Epithelial cell of esophagus (primary cell): ENCODE results near the gene HES6.

ENCODE experiments used
- DNase-seq: peaks from one replicate; pipeline ENCODE4 v3.0.0; 2010; ENCODE audit warnings: low read depth
- H3K4me3 ChIP-seq: 2 replicates; pipeline ENCODE4 v1.5.1; 2011; ENCODE audit warnings: mild to moderate bottlenecking, low read length, control low read depth
- CTCF ChIP-seq: IDR thresholded peaks from 2 replicates; pipeline ENCODE4 v1.5.1; 2011; ENCODE audit warnings: low read depth, mild to moderate bottlenecking, low read length, control low read depth, inconsistent platforms; ENCODE audit not compliant: insufficient read depth; ENCODE audit errors: missing control alignments

Gene HES6

GRCh38 chr2:238263204-238264071, 23.6 kb upstream of the HES6 start:
- DNase-seq: peak; percentile 84
- no peak overlapping the region for H3K4me3 ChIP-seq
- peak; percentile 81 for TF ChIP-seq CTCF

DNA sequence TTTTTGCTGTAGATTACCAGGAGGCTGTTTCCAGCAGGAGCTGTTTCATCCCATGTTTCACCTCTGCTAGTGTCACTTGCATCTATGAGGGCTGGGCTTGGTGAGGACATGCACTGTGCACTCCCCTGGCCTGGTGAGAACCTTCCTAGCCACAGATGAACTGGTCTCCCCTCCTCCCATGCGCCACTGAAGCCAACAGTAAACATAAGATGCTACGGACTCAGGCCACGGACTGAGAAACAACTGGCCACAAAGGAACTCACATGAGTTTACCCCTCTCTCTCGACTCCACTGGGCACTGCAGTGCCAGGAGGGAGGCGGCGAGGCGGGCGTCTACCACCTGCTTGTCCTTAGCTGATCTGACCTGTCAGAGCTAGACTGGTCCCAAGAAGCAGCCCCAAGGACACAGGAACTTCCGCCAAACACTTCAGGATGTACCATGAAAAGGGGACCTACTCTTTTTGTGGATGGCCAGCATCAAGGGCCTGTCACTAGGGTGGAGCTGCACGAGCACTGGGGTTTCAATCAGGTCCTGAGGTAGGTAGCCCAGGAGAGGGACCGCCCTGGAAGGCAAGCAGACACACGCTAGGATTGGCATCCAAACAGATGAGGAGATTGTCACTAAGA, 22.8 kb upstream of the HES6 start:
- no peak overlapping the region for H3K4me3 ChIP-seq
- TF ChIP-seq CTCF: no peak
- no peak for DNase-seq

GRCh38 chr2:238261718-238262375, 22.0 kb upstream of the HES6 start:
- DNase-seq: no peak
- no peak for TF ChIP-seq CTCF
- no peak overlapping the region for H3K4me3 ChIP-seq

GRCh38 chr2:238260883-238261282, 21.0 kb upstream of the HES6 start:
- TF ChIP-seq CTCF: no peak
- H3K4me3 ChIP-seq: no peak overlapping the region
- no peak for DNase-seq

DNA sequence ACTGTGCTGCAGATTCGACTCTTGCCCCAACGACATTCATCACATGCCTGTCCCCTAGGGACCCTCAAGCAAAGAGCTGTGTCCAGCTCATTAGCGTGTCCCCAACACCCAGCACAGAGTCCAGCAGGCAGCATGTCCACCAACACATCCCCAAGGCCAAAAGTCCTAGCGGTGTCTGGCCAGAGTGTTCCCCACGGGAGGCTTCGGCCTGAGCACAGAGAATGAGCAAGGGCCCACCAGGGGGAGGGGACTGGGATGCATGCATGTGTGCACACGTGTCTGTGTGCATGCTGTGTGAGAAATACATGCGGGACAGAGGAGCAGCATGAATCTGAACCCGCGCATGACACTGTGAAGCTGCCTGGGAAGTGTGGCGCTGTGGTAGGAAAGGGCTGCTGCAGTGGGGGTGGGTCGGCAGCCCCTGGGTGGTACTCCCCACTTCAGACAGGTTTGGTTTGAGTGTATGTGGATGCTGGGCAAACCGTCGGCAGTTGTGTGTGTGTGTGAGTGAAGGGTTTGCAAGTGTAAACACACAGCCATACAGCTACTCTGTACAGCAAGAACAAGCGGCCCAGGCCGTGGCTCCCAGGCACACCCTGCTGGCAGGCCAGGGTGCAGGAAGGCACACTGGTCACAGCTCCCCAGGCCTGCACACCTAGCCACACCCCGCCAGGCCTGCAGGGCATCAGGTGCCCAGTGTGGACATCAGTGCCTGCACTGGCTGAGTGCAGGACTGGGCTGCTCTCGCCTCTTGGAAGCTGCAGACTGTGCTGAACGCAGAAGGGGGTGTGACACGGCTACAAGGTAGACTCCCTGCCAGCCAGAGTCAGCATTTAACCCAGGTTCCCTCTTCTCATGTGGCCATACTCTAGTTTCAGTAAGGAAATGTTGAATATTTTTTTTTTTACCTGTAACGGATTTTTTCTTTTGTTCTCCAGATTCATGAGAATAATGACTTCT, 19.5 kb upstream of the HES6 start:
- no peak for DNase-seq
- peak; percentile 21 for TF ChIP-seq CTCF
- H3K4me3 ChIP-seq: no peak overlapping the region

DNA sequence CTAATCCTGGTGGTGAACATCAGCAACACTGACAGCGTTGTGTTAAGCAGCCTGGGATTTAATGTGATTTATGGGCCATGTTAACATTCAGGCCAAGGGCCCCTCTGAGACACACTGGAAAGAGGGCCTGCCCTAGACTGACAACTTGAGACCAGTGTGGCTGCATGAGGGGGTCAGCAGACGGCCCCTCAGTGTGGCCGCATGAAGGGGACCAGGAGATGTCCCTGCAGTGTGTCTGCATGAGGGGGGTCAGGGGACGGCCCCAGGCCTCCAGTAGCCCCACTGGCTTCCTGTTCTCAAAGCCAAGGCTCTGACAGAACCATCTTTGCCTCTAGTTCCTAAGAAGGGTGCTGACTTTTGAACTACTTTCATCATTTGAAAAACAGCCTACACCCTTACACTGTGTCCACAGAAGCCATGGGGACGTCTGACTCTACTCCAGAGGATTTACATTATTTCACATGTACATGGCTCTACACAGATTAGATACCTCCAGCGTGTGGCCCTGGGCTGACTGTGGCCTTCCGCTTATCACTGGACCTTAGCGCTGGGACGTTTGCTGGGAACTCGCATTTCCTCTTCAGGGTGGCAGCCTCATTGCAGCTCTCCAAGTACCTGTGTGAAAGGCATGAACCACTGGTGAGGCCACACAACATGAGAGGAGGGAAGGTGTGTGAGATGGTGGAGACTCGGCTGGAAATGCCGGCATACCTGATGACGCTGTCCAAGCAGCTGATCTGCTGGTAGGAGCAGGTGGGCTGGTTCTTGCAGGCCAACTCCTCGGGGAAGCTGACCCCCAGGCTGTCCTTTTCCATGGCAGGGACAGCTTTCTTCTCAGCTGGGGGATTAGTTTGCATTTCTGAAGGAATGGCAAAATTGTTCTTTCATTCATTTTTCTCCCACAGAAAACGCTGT, 18.2 kb upstream of the HES6 start:
- DNase-seq: no peak
- no peak overlapping the region for H3K4me3 ChIP-seq
- TF ChIP-seq CTCF: no peak
